Hematopoietic multipotent progenitor cell treated with erythropoietin and hydrocortisone succinate and interleukin-3 and kit ligand, for 6 days (in vitro differentiated cells): Measurements from ENCODE around the gene OR2B6.
A peak's percentile ranks its signal among the peaks of the same experiment; 100 is the strongest.

ENCODE experiments used
- DNase-seq: peaks from one replicate; pipeline ENCODE4 v3.0.0-alpha.2; 2015

OR2B6 gene

DNA sequence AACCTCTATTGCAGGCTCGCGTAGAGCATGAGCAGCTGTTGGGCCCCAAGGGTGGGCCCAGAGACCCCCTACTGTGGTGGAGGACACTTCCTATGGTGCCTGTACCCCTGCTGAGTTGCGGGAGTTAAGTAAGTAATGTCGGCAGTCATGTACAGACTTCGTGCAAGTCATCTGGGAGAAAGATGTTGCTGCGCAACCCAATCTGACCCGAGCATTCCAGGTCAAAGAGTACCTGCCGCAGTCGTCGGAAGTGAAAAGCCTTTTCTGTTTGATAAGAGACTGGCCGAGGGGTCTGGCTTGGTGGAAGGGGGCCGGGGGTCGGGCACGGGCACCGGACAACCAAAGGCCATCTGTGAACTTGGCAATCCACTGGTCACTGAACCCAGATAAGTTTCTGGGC lies 44.3 kb downstream of the OR2B6 start:
- DNase-seq, result no peak

DNA sequence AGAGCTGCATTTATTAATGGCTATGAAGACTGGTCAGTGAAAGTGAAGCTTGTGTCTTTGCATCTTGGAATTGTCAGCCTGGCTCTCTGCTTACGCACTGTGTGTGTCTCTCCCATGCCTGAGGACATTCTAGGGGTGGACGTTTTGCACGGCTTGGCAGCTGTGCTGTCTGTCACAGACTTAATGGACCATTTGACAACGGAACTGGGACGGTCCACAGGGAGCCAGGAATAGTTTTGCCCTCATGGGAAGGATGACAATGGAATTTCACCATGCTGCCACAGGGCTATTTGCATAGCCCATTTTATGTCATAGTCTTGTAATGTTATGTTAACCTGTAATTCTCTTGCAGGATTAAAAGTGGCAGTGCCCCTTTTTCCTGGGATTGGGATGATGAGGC lies 44.7 kb downstream of the OR2B6 start:
- DNase-seq, result no peak

DNA sequence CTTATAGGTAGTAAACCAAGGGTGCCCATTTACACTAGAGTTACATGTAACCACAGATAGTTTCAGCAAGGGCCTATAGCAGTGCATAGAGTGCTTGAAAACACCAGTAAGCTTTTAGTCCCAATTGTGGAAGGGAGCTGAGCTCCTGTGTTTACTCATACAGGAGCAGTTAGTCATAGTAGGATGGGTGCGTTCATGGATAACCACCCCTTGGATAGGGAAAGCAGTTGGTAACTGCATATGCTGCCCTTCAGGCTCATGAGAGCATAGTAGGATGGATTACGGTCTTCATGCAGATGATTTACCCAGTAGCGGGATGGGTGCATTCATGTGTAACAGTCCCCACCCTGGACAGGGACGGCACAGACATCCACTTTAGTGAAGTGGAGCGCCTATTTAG lies 45.1 kb downstream of the OR2B6 start:
- DNase-seq, result no peak

DNA sequence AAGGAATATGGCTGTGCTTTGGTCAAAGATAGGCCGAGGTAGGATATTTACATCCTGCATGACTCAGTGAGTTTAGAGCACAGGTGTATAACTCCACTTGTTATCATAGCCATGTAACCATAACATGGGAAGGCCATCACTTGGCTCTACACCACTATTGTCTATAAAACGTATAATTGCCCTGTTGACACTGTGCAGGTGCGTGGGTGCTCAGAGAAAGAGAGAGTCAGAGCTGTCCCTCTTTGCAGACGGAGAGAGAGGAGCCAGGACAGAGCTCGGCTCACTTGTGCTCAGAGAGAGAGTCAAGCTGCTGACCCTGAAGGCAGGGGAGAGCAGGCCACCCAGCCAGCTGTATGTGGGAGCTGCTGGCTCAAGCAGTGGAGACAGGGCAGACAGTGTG lies 46.0 kb downstream of the OR2B6 start:
- DNase-seq, result no peak

DNA sequence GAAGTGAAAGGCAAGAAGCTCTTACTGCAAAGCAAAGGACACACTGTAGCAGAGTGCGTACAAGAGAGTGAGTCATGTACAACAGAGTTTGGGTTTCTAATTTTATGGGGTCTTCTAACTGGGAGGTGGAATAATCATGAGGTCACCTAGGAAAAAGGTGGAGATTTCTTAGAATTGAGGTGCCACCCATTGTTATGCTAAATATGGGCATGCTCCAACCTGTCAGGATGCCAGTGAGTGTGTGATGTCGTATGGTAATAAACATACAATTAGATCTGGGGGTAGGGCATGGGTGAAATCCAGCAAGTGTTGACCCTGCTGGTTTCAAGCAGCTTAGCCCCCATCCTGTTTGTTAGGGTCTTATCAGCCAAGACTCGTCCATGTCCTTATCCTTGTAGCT lies 46.6 kb downstream of the OR2B6 start:
- DNase-seq, result no peak

DNA sequence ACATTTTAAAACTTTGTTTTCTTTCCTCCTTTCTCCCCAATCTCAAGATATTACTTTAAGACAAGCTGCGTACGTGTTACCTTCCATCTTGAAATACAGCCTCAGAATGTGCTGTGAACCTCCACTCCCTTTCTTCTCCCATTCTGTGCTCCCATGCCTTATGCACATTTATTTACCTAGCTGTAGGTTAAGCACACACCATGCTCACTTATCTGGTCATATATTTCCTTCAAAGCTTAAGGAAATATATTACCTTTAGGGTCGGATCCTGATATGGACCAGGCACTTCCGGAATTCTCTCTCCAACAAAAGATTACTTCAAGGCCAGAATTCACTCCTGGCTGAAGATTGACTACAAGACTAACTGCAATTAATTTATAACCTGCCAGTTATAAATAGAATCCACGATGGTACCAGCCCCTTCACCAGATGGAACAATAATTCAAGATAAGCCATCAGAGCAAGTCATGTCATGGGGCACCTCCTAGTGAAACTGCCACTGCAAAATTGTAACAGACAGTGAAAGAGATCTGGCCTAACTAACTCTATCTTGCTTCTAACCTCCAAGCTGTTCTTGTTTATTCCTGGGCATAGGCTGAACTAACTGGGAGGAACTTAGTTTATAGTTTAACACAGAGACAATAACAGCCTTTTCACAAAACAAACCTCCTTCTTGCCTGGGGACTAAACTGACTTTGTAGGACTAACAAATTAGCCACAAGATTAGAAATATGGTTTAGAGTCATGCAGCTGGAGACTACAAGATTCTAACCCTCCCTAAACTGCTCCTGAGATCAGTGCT lies 47.5 kb downstream of the OR2B6 start:
- DNase-seq, result peak; percentile 42

DNA sequence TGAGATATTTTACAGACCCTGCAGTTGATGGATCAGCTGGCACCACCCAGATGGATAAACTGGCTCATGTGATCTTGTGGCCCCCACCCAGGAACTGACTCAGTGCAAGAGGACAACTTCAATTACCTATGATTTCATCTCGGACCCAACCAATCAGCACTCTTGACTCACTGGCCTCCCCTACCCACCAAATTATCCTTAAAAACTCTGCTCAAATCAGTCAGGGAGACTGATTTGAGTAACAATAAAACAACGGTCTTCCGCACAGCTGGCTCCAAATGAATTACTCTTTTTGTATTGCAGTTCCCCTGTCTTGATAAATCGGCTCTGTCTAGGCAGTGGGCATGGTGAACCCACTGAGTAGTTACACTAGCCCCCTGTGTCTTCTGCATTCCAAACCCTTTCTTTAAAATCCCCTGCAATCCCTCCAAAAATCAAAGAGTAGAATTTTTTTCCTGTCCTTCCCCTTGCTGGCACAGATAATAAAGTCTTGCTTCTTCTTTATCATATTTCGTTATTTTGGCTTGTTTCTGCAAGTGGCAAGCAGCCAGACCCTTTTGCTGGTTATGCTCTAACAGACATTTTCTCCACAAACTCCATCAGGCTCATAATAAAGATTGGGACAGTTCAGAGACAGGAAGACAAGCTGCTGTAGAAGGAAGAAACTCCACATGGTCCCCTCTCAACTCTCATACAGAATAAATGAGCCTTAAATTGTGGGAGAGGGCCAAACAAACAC lies 48.3 kb downstream of the OR2B6 start:
- DNase-seq, result peak; percentile 9

DNA sequence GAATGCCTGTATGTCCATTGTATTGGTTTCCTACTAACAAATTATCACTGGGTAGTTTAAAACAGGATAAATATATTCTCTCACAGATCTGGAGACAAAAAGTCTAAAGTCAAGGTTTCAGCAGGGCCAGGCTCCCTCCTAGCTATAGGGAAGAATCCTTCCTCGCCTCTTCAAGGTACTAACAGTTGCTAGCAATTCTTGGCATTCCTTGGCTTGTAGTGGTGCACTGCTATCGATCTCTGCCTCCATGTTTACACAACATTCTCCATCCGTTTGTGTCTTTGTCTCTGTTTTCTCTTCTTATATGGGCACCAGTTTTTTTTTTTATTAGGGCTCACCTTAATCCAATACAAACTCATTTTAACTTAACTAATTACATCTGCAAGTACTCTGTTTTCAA lies 48.9 kb downstream of the OR2B6 start:
- DNase-seq, result no peak
